ENCODE data around the gene NPHP3. TPM values are rescaled to one million over a fixed set of nuclear protein-coding genes. Genes with fewer than 3 reads are reported as not detected.

NPHP3 gene
- total and polyA plus RNA-seq, 2 of the 4 experiments (the other 2 are of a cell fraction), result 19.9 to 21.3 TPM

- Histone ChIP-seq H3K27ac (ENCODE audit: insufficient read depth, low read length) (no peak overlapping the region), H3K36me3 (ENCODE audit: control insufficient read depth, insufficient read depth, low read length) (peaks cover 37% of the 10 kb centered on the region), H2AK5ac (ENCODE audit: low read depth, low read length) (no peak overlapping the region), H3K27me3 (ENCODE audit: control insufficient read depth, insufficient read depth, low read length) (no peaks in the 10 kb centered on the region), H2BK20ac (ENCODE audit: low read depth, low read length) (no peak overlapping the region), H3K4me3 (ENCODE audit: insufficient read depth, low read depth, low read length) (no peak overlapping the region), H3K79me1 (ENCODE audit: low read depth in 1 of 2, low read length in 2 of 2) (no peaks in the 10 kb centered on the region; a peak in 2 of 4 replicates), H3K9ac (ENCODE audit: low read depth, low read length) (no peak overlapping the region), H3K23ac (ENCODE audit: low read depth, low read length) (no peak overlapping the region), H3K4me1 (ENCODE audit: control insufficient read depth, insufficient read depth, low read length) (peaks cover 2% of the 10 kb centered on the region; the same call in 1 of the 2 replicates), H3K14ac (replicated peaks; ENCODE audit: low read depth, low read length) (no peak overlapping the region), H2BK120ac (ENCODE audit: low read depth, low read length) (no peak overlapping the region), H2AK9ac (replicated peaks; ENCODE audit: low read depth, low read length, poor library complexity) (no peak overlapping the region), H4K8ac (ENCODE audit: low read depth in 2 of 2, low read length in 2 of 2) (no peak overlapping the region), H2BK15ac (ENCODE audit: low read depth, low read length) (no peak overlapping the region), H3K18ac (ENCODE audit: low read depth, low read length) (no peak overlapping the region), H3K9me3 (ENCODE audit: control insufficient read depth, insufficient read depth, low read length) (no peaks in the 10 kb centered on the region), H3K9me1 (ENCODE audit: insufficient read depth, low read length) (no peaks in the 10 kb centered on the region), H3K56ac (ENCODE audit: extremely low read depth, insufficient read depth, low read length) (no peak overlapping the region), H2AFZ (replicated peaks; ENCODE audit: low read length, poor library complexity) (no peak overlapping the region), H4K91ac (ENCODE audit: insufficient read depth, low read depth, low read length) (no peak overlapping the region), H3K4me2 (ENCODE audit: low read depth, low read length) (no peak overlapping the region), H4K5ac (ENCODE audit: low read depth, low read length) (no peak overlapping the region), H4K20me1 (ENCODE audit: insufficient read depth, low read length) (no peaks in the 10 kb centered on the region), H3K4ac (ENCODE audit: low read depth, low read length) (no peak overlapping the region), H2BK5ac (ENCODE audit: low read depth, low read length, poor library complexity, severe bottlenecking) (no peak overlapping the region)
- TF ChIP-seq CEBPB (IDR thresholded peaks at IDR 0.05; ENCODE audit: low read depth, low read length) (no peak), ELK1 (IDR thresholded peaks at IDR 0.05; ENCODE audit: borderline replicate concordance, low read depth, low read length) (no peak), BHLHE40 (IDR thresholded peaks at IDR 0.05; ENCODE audit: low read depth, low read length) (no peak), RAD21 (IDR thresholded peaks at IDR 0.05; ENCODE audit: low read length) (no peak)
- dilution Hi-C loops (cut with HindIII; ENCODE audit: low sequenced_read_pairs, unreplicated experiment) (no loop called here), in situ Hi-C loops (cut with MboI; ENCODE audit: low sequenced_read_pairs) (no loop called here), intact Hi-C loops (cut with micrococcal nuclease) (loop anchor here (5.0 kb wide), 1 partner anchor 188 kb away; no protein-coding TSS in a partner anchor)
- WGBS, 2 experiments (ENCODE audit: extremely low coverage in 2 of 2, insufficient read length in 1 of 2), result no CpG with 5 or more reads among the region's 4 CpGs
- ATAC-seq (ENCODE audit: low read depth), result no peak
- BruUV-seq (replicated peaks), result no TSS peak
- CTCF ChIA-PET, result no interaction called here
- DNase-seq, result no peak
- POLR2A ChIA-PET (ENCODE audit: unreplicated experiment), result no interaction called here
These were observed 32.2 kb downstream of the NPHP3 start for GRCh38 chr3:132690040-132690439.
